HG03196 (cell line): ENCODE data around the gene DCBLD1.
"Not testable (repeated sequence)": the region's sequence is repeated elsewhere in the genome, so short reads cannot be mapped to it uniquely, and the experiment has no call there.

ENCODE experiments used
- ATAC-seq: cut with Tn5 transposase; IDR thresholded peaks from one replicate; pipeline ENCODE4 v1.9.1; 2021; ENCODE audit not compliant: unreplicated experiment

Gene DCBLD1

DNA sequence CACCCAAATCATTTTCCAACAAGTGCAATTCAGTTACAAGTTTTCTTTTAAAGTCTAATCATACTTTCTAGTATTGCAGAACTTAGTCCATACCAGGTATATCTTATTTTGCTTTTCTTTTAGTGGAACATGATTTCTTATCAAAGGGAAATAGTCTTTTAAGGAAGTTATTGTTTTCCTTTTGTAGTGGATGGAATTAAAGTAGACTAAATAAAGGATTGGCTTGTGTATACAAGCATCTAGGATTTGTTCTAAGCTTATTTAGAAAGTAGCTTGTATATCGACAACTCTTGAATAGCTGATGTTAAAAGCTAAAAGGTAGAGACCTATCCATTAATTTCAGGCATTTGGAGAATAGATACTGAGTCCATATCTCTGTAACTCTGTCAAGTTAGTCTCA, 14.8 kb downstream of the DCBLD1 start:
- no peak for ATAC-seq

- ATAC-seq: no peak
Observed at GRCh38 chr6:117498159-117498558, 15.7 kb downstream of the DCBLD1 start.

GRCh38 chr6:117501722-117502121, 19.2 kb downstream of the DCBLD1 start:
- ATAC-seq: no peak

DNA sequence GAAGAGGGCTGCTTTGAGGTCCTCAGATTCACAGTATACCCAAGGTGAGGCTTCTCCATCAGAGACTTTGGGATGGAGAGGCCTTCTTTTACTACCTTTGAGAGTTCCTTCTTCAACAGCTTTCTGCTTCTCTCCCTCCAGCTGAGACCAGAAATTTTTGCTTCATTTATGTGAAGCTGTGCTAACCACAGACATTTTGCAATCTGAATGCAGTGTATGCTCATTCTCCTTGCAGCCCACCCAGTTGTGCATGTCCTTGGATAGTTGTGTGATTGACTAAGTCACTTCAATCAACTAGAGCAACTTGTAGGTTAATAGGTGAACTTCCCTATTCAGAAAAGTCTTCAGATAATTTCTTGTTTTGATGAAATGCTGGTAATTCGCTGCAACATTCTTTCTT, 20.1 kb downstream of the DCBLD1 start:
- ATAC-seq: no peak

GRCh38 chr6:117503211-117503610, 20.7 kb downstream of the DCBLD1 start:
- no peak for ATAC-seq

- no peak for ATAC-seq
Observed at GRCh38 chr6:117504478-117505144, 22.1 kb downstream of the DCBLD1 start.

DNA sequence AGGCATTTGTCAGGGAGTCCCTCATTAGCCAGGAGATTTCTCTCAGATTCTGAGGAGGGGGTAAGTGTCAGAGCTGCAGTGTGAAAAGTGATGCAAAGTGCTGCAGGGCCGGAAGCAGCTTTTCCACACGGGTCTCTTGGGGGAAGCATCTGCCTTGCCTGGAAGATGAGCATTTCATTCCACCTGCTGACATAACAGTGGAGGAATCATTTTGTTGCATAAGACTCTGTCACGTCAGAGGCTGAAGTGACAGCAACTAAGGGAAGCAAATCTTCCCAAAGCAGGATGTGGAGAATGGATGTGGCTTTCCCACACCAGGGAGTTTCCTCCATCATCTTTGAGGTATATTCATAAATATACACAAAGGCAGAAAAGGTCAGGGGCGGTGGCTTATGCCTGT, 22.8 kb downstream of the DCBLD1 start:
- no peak for ATAC-seq

DNA sequence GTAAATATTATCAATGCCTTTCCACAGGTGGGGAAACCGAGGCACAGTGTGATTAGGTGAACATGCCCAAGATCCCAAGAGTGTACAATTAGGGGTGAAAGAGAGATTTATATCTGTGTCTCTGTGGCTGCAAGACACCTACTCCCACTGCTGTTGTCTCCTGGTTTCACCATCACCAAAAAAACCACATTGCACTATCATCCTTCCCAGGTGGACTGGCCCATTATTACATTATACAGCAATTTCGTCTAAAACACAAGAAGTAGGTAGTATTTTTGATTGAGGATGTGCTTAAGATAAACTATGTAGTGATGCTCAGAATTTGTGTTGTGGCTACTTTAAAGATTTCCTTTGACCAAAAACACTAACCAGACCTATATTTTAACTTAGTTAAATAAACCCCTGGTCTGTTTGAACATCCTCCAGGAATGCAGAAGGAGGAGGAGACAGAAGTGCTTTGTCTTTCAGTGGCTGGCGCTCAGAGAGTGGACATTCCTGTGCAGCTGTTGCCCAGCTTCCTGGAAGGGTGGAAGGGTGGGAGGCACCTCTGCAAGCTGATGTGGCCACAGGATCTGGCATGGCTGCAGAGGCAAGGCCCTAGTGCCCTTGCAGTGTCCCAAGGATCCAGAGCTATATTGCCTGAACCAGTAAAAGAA, 23.8 kb downstream of the DCBLD1 start:
- no peak for ATAC-seq

- ATAC-seq: no peak
Observed at GRCh38 chr6:117506907-117507306, 24.4 kb downstream of the DCBLD1 start.

DNA sequence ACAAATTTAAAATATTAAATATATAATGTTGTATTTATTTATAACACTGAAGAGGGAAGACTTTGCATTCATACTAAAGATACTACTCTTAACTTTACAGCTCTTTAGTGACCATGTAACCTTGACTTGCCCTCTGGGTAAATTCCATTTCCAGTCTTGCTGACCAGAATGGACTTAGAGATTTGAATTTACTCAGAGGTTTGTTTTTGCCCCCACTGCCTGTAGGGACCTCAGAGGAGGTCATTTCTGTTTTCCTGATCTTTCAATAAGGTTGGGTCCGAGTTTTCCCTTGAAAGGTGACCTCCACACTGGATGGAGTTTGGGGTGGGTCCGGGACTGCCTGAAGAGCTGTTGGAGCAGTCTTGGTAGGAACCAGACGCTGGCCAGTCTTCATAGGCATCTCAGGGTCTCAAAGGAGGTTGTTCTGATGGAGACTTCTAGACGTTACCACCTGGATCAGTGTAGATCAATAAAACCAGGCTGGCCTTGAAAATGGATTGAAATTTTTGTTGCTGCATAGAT, 26.0 kb downstream of the DCBLD1 start:
- no peak for ATAC-seq

GRCh38 chr6:117509021-117509420, 26.5 kb downstream of the DCBLD1 start:
- ATAC-seq: no peak

GRCh38 chr6:117512056-117512828, 29.8 kb downstream of the DCBLD1 start:
- no peak for ATAC-seq

GRCh38 chr6:117512987-117513573, 30.6 kb downstream of the DCBLD1 start:
- no peak for ATAC-seq

GRCh38 chr6:117513778-117514365, 31.4 kb downstream of the DCBLD1 start:
- no peak for ATAC-seq

GRCh38 chr6:117514655-117515054, 32.2 kb downstream of the DCBLD1 start:
- no peak for ATAC-seq

GRCh38 chr6:117515326-117515725, 32.9 kb downstream of the DCBLD1 start:
- ATAC-seq: no peak

DNA sequence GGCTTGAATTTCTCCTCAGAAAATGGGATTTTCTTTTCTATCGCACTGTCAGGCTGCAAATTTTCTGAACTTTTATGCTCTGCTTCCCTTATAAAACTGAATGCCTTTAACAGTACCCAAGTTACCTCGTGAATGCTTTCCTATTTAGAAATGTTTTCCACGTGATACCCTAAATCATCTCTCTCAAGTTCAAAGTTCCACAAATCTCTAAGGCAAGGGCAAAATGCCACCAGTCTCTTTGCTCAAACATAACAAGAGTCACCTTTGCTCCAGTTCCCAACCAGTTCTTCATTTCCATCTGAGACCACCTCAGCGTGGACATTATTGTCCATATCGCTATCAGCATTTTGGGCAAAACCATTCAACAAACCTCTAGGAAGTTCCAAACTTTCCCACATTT, 35.5 kb downstream of the DCBLD1 start:
- not testable (repeated sequence) for ATAC-seq

- ATAC-seq: no peak
Observed at GRCh38 chr6:117518870-117519269, 36.4 kb downstream of the DCBLD1 start.

DNA sequence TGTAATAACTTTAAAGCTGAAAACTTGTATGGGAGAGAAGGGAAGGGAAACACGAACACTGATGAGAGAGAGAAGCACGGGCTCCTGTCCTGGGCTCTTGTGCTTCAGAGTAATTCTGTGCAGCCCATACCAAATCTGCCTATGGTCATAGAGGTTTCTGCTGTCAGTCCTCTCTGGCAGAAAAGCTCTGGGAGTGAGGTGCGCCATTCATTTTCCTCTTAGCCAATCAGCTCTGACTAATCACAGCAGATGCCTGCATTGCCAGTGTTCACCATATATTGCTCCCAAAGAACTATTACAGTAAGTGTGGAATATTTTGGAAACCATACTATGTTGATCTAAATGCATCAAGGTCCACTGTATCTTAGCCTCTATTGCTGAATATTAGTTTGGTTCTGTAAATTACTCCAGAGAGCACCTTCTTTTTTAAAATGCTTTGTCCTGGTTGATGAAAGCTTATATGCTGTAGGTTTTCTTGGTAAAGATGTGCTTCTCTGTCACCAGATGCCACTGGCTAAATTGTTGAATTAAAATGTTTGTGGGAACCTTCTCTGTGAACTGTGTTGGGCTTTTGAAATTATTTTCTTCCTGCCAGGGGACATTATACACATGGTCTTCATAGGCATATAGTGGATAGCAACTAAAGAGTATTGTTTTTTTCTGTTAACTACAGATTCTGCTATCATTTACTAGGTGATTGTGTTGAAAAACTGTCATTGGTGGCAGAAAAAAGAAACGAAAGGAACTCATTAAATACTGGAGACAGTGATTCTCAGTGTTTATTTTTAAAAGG, 38.3 kb downstream of the DCBLD1 start:
- no peak for ATAC-seq

GRCh38 chr6:117521791-117522502, 39.5 kb downstream of the DCBLD1 start:
- no peak for ATAC-seq
